Keratinocyte (primary cell): ENCODE results near the gene MAP3K4. TPM values are rescaled to one million over a fixed set of nuclear protein-coding genes. Genes with fewer than 3 reads are reported as not detected.

Experiments
- DNase-seq: peaks from one replicate; pipeline ENCODE4 v3.0.0-alpha.2; 2011; ENCODE audit warnings: low read depth, missing footprints, low spot score
- FAIRE-seq: peaks from 2 replicates; lab custom pipeline; 2011; peaks lifted over from hg19 to GRCh38; lab: Jason Lieb, UNC
- H2AFZ ChIP-seq: 2 replicates; pipeline ENCODE4 v1.6.0; 2012; ENCODE audit warnings: low read length, control low read depth, inconsistent platforms; ENCODE audit not compliant: control insufficient read depth
- H3K27ac ChIP-seq: 2 replicates; pipeline ENCODE4 v1.5.1; 2011; ENCODE audit warnings: low read length; ENCODE audit not compliant: control insufficient read depth, insufficient read depth
- H3K27me3 ChIP-seq: 3 replicates; pipeline ENCODE4 v1.6.0; 2011; ENCODE audit warnings: low read length; ENCODE audit not compliant: control insufficient read depth, insufficient read depth; ENCODE audit errors: extremely low read depth
- H3K36me3 ChIP-seq, 2 experiments: 2 replicates in 1 of 2; 3 replicates in 1 of 2; pipeline ENCODE4 v1.5.1; 2011; ENCODE audit warnings: low read length in 2 of 2, mild to moderate bottlenecking in 1 of 2; ENCODE audit not compliant: control insufficient read depth in 2 of 2, insufficient read depth in 2 of 2; ENCODE audit errors: extremely low read depth in 1 of 2
- H3K4me1 ChIP-seq: 3 replicates; pipeline ENCODE4 v1.5.1; 2011; ENCODE audit warnings: low read length; ENCODE audit not compliant: control insufficient read depth, insufficient read depth; ENCODE audit errors: extremely low read depth
- H3K4me2 ChIP-seq: 3 replicates; pipeline ENCODE4 v1.6.0; 2011; ENCODE audit warnings: low read depth, low read length; ENCODE audit not compliant: control insufficient read depth, insufficient read depth; ENCODE audit errors: extremely low read depth
- H3K4me3 ChIP-seq, 3 experiments: fragments of 200-600 bp in 1 of 3; sonication (generic) in 1 of 3; 2 replicates in 2 of 3; 3 replicates in 1 of 3; pipeline ENCODE4 v1.5.1; 2011 to 2016; ENCODE audit warnings: low read length in 3 of 3, mild to moderate bottlenecking in 3 of 3, control low read depth in 2 of 3, inconsistent platforms in 1 of 3, low read depth in 1 of 3, mixed read lengths in 1 of 3, mixed run types in 1 of 3, moderate library complexity in 1 of 3; ENCODE audit not compliant: control insufficient read depth in 2 of 3, insufficient read depth in 2 of 3; ENCODE audit errors: extremely low read depth in 1 of 3
- H3K79me2 ChIP-seq: 2 replicates; pipeline ENCODE4 v1.6.0; 2012; ENCODE audit warnings: low read length; ENCODE audit not compliant: control insufficient read depth, insufficient read depth
- H3K9ac ChIP-seq: 3 replicates; pipeline ENCODE4 v1.6.0; 2011; ENCODE audit warnings: low read length; ENCODE audit not compliant: control insufficient read depth, insufficient read depth; ENCODE audit errors: extremely low read depth
- H3K9me1 ChIP-seq: 3 replicates; pipeline ENCODE4 v1.6.0; 2011; ENCODE audit warnings: low read length; ENCODE audit not compliant: control insufficient read depth, insufficient read depth; ENCODE audit errors: extremely low read depth
- H3K9me3 ChIP-seq: 2 replicates; pipeline ENCODE4 v1.5.1; 2012; ENCODE audit warnings: low read depth, low read length; ENCODE audit not compliant: control insufficient read depth
- H4K20me1 ChIP-seq: 3 replicates; pipeline ENCODE4 v1.6.0; 2011; ENCODE audit warnings: low read length; ENCODE audit not compliant: control insufficient read depth, insufficient read depth; ENCODE audit errors: extremely low read depth
- CTCF ChIP-seq, 3 experiments: IDR thresholded peaks in 1 of 3; conservative IDR thresholded peaks in 1 of 3; optimal IDR thresholded peaks in 1 of 3; 2 replicates in 2 of 3; 3 replicates in 1 of 3; pipeline versions ENCODE3 to v1.5.1; 2011; ENCODE audit warnings: low read length in 3 of 3, mild to moderate bottlenecking in 3 of 3, moderate library complexity in 2 of 3, control low read depth in 1 of 3, inconsistent platforms in 1 of 3; ENCODE audit not compliant: insufficient read depth in 2 of 3; ENCODE audit errors: extremely low read depth in 1 of 3
- EZH2 ChIP-seq: IDR thresholded peaks from one replicate; pipeline ENCODE4 v1.6.1; 2012; ENCODE audit warnings: inconsistent platforms, mild to moderate bottlenecking, low read length, moderate library complexity
- dilution Hi-C: fragments of 300-500 bp; cut with MboI; formaldehyde crosslinking; loops from one replicate; pipeline ENCODE4 v1.7.0; 2020; ENCODE audit warnings: low sequenced_read_pairs; ENCODE audit not compliant: extremely low pct_ligation_motif_present
- polyA plus RNA-seq, 5 experiments: library from polyadenylated mRNA; depleted of rRNA in 3 of 5; stranded (reverse) in 3 of 5; stranded (forward) in 1 of 5; unstranded in 1 of 5; fragments of >200 nt; gene quantifications; 1 replicate in 1 of 5; 2 replicates in 3 of 5; 3 replicates in 1 of 5; pipeline versions ENCODE4 v1.2.1 to v1.2.3, GENCODE V29; 2011 to 2012; ENCODE audit warnings: missing spikeins in 2 of 5, low read depth in 1 of 5, low replicate concordance in 1 of 5

The MAP3K4 gene
- polyA plus RNA-seq, 1 donor (not counting 4 experiments of a cell fraction or from before 2014, with no cell fraction given), result 12.8 TPM

GRCh38 chr6:161132384-161132783 is 140.8 kb downstream of the MAP3K4 start:
- FAIRE-seq (no peak), DNase-seq (no peak)
- no peak overlapping the region for H3K4me2 ChIP-seq
- H3K36me3 ChIP-seq, result peaks cover 7 to 13% of the 10 kb centered on the region in 2 experiments
- no peak overlapping the region for H3K9ac ChIP-seq
- H3K27ac ChIP-seq, result no peak overlapping the region
- H3K9me3 ChIP-seq, result no peaks in the 10 kb centered on the region
- no peaks in the 10 kb centered on the region for H3K4me1 ChIP-seq
- H3K4me3 ChIP-seq, result no peak overlapping the region
- no peaks in the 10 kb centered on the region for H3K9me1 ChIP-seq
- no peaks in the 10 kb centered on the region for H4K20me1 ChIP-seq
- H3K79me2 ChIP-seq, result no peaks in the 10 kb centered on the region
- TF ChIP-seq CTCF (optimal IDR thresholded peaks at IDR 0.05 in 1 of 3, IDR thresholded peaks at IDR 0.05 in 1 of 3, conservative IDR thresholded peaks at IDR 0.05 in 1 of 3; ENCODE audit: extremely low read depth in 1 of 3, insufficient read depth in 2 of 3, low read length in 3 of 3) (no peak), EZH2 (no peak)
- no peaks in the 10 kb centered on the region for H3K27me3 ChIP-seq
- dilution Hi-C loops, result no loop called here
- no peak overlapping the region for H2AFZ ChIP-seq

- Histone ChIP-seq H3K36me3 (peaks cover 3 to 13% of the 10 kb centered on the region in 2 experiments), H3K9me1 (no peaks in the 10 kb centered on the region), H3K9me3 (peaks cover 2% of the 10 kb centered on the region), H3K9ac (no peak overlapping the region), H2AFZ (no peak overlapping the region), H4K20me1 (no peaks in the 10 kb centered on the region), H3K27ac (no peak overlapping the region), H3K4me1 (peaks cover 13% of the 10 kb centered on the region), H3K27me3 (no peaks in the 10 kb centered on the region), H3K4me2 (no peak overlapping the region), H3K79me2 (no peaks in the 10 kb centered on the region), H3K4me3 (no peak overlapping the region)
- FAIRE-seq, result no peak
- dilution Hi-C loops, result no loop called here
- TF ChIP-seq CTCF (optimal IDR thresholded peaks at IDR 0.05 in 1 of 3, IDR thresholded peaks at IDR 0.05 in 1 of 3, conservative IDR thresholded peaks at IDR 0.05 in 1 of 3; ENCODE audit: extremely low read depth in 1 of 3, insufficient read depth in 2 of 3, low read length in 3 of 3) (no peak), EZH2 (no peak)
- no peak for DNase-seq
These were observed 142.4 kb downstream of the MAP3K4 start for GRCh38 chr6:161133963-161134362.
